HFF-Myc (cell line): ENCODE measurements around the gene C6orf132.

Experiments used
- DNase-seq: peaks from one replicate; pipeline ENCODE4 v3.0.0-alpha.2; 2011; ENCODE audit warnings: low read depth; ENCODE audit errors: extremely low read depth
- H3K4me3 ChIP-seq: replicated peaks from 2 replicates; pipeline ENCODE4 v1.5.1; 2011; ENCODE audit warnings: low read depth, mild to moderate bottlenecking, control low read depth, low read length
- TF ChIP-seq, protein P1 (sequence below): IDR thresholded peaks from 2 replicates; pipeline ENCODE4 v1.5.1; 2012; ENCODE audit warnings: mild to moderate bottlenecking, low read depth, low read length, control low read depth; ENCODE audit errors: missing control alignments

The C6orf132 gene

DNA sequence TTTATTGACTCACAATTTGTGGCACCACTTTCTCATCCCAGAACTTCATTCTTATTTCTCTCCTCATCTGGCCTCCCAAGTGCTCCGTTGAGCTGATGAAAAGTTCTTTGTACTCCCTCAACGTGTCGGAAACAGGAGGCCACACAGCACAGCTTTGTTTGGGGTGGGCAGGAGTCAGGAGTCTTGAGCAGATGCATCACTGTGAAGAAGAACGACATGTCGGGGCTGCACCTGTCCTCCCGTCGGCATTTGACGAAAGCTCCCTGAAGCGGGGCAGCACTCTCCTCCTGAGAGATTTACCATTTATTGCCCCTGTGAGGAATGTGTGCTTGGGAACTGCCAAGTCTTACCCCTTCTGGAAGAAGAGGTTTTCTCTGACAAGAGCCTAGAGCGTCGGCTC, 64.0 kb downstream of the C6orf132 start:
- no peak for DNase-seq
- TF ChIP-seq, protein P1, sequence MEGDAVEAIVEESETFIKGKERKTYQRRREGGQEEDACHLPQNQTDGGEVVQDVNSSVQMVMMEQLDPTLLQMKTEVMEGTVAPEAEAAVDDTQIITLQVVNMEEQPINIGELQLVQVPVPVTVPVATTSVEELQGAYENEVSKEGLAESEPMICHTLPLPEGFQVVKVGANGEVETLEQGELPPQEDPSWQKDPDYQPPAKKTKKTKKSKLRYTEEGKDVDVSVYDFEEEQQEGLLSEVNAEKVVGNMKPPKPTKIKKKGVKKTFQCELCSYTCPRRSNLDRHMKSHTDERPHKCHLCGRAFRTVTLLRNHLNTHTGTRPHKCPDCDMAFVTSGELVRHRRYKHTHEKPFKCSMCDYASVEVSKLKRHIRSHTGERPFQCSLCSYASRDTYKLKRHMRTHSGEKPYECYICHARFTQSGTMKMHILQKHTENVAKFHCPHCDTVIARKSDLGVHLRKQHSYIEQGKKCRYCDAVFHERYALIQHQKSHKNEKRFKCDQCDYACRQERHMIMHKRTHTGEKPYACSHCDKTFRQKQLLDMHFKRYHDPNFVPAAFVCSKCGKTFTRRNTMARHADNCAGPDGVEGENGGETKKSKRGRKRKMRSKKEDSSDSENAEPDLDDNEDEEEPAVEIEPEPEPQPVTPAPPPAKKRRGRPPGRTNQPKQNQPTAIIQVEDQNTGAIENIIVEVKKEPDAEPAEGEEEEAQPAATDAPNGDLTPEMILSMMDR = no peak

DNA sequence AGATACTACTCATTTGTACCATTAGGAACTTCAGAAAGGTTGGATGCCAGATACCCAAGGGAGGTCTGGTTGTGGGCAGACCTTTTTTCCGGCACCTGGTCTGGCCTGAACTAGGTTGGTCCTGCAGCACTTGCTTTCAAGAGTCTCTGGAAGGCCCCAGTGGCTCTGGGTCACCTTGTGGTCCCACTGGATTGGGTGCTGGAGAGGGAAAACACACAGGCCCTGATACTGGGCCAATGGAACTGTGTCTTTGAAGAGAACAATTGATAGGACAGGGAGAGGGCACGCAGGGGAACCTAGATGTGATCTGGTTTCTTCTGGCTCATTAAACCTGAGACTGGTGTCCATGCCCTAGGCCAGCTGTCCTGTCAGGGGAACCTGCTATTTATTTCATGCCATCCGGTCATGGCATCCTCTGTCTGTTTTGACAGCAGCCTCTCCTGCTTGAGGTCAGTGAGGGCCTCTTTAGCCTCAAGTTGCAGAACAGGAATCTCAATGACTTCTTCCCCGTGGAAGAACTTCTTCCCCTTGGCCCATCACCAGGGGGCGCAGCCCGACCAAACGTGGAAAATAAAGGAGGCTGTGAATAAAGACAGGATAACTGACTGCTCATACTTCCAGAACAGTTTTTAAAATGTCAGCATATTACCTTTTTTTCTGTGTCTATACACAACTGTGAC, 67.1 kb downstream of the C6orf132 start:
- DNase-seq = peak; percentile 27
- H3K4me3 ChIP-seq = no peak overlapping the region
- TF ChIP-seq, protein P1 = peak; percentile 88

More for the DNA sequence above, 64.0 kb downstream of the C6orf132 start:
- no peak overlapping the region for H3K4me3 ChIP-seq

DNA sequence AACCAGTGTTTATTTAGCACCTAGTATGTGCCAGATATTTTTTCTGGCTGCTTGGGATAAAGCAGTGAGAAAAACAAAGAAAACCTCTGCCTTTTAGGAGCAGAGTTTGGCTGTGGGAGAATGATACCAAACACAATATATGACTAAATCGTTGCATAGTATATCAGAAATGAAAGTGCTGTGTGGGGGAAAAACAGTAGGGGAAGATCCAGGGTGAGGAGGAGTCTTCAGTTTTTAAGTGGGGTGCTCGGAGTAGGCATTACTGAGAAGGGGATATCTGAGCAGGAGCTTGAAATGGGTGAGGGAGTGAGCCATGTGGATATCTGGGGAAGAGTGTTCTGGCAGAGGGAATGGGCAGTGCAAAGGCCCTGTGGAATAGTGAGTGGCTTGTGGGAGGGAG, 69.1 kb downstream of the C6orf132 start:
- TF ChIP-seq, protein P1 = no peak
- no peak for DNase-seq
- H3K4me3 ChIP-seq = no peak overlapping the region

DNA sequence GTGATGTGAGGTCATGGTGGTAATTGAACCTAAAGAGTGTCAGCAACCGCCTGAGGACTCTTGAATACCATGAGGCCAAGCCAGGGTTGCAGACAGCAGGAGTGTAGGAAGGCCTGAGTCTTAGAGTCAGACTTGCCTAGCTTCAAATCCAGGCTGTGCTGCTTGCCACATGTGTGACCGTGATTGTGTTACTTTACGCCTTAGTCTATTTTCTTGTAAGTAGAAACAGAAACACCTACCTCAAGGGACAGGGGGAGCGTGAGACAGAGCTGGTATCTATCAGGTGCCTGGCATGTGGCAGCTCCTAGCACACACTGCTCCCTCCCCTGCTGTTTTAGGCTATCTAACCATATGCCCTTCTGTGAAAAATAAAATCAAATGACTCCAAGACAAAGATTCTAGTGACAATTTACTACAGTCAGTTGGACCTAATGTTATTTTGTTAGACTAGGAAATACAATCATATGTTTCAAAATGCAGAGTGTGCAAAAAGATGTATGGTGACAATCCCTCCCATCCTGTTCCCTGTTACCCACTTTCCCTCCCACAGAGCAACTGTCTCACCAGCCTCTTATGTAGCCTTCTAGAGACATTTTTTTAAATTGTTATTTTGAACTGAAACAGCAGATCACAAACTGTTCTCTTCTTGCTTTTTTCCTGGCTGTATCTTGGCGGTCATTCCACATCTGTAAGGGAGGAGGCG, 70.4 kb downstream of the C6orf132 start:
- TF ChIP-seq, protein P1 = no peak
- no peak for DNase-seq
- H3K4me3 ChIP-seq = no peak overlapping the region

DNA sequence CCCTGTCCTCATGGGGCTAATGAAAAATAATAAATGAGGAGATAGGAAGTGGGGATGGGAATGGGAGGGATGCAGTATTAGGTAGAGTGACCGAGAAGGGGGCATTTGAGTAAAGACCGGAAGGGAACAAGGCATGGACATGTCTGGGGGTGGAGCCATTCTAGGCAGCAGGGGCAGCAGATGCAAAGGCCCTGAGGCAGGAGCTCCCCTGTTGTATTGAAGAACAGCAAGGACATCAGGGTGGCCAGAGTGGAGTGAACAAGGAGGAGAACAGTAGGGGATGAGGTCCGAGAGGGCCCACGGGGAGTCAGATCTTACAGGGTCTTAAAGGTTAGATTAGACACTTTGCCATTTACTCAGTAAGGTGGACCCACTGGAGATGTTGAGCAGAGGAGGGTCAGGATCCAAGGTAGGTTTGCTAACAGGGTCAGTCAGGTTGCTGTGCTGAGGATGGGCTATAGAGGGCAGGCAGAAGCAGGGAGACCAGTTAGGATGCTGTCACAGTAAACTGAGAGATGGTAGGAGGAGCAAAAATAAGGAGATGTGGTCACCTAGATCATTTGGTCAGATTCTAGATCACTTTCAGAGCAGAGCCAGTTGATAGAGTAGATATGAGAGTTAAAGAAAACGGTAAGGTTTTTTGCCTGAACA, 73.4 kb downstream of the C6orf132 start:
- no peak overlapping the region for H3K4me3 ChIP-seq
- no peak for DNase-seq
- TF ChIP-seq, protein P1 = no peak

DNA sequence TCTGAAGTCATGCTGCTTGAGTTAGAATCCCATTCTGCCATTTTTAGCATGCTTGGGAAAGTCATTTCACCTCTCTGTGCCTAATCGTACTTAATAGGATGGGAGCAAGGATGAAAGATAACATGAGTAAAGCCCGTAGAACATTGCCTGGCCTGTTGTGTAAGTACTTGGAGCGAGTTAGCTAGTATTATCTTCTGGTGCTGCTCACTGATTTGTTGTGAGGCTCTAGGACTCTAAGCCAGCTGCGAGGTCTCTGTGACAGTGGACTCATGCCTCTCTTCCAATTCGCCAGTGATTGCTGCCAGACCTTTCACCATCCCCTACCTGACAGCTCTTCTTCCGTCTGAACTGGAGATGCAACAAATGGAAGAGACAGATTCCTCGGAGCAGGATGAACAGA, 74.2 kb downstream of the C6orf132 start:
- TF ChIP-seq, protein P1 = no peak
- no peak for DNase-seq
- H3K4me3 ChIP-seq = no peak overlapping the region
